ENCODE data around the gene TIGD2. TPM values are rescaled to one million over a fixed set of nuclear protein-coding genes. Genes with fewer than 3 reads are reported as not detected.
"Not testable (repeated sequence)": the region's sequence is repeated elsewhere in the genome, so short reads cannot be mapped to it uniquely, and the experiment has no call there.

Gene TIGD2
- polyA plus RNA-seq, 4 donors, result 11.2 to 13.1 (median 11.8) TPM

- DNase-seq (ENCODE audit: low read depth in 4 of 4, low spot score in 3 of 4), result no peak
Measured at GRCh38 chr4:89117115-89117514, 5.8 kb downstream of the TIGD2 start.

- no peak for DNase-seq (ENCODE audit: low read depth in 4 of 4, low spot score in 3 of 4)
Measured at GRCh38 chr4:89119166-89119565, 7.8 kb downstream of the TIGD2 start.

GRCh38 chr4:89119836-89120235, 8.5 kb downstream of the TIGD2 start:
- DNase-seq (ENCODE audit: low read depth in 4 of 4, low spot score in 3 of 4), result no peak

GRCh38 chr4:89121387-89122068, 10.2 kb downstream of the TIGD2 start:
- DNase-seq (ENCODE audit: low read depth in 4 of 4, low spot score in 3 of 4), result no peak

GRCh38 chr4:89123451-89123851, 12.1 kb downstream of the TIGD2 start:
- no peak for DNase-seq (ENCODE audit: low read depth in 4 of 4, low spot score in 3 of 4)

GRCh38 chr4:89125901-89126782, 14.8 kb downstream of the TIGD2 start:
- DNase-seq (ENCODE audit: low read depth in 4 of 4, low spot score in 3 of 4), result no peak

- no peak for DNase-seq (ENCODE audit: low read depth in 4 of 4, low spot score in 3 of 4)
Measured at GRCh38 chr4:89129080-89129640, 17.8 kb downstream of the TIGD2 start.

GRCh38 chr4:89134775-89135319, 23.5 kb downstream of the TIGD2 start:
- DNase-seq (ENCODE audit: low read depth in 4 of 4, low spot score in 3 of 4), result no peak

GRCh38 chr4:89136525-89136924, 25.2 kb downstream of the TIGD2 start:
- no peak for DNase-seq (ENCODE audit: low read depth in 4 of 4, low spot score in 3 of 4)

GRCh38 chr4:89137231-89137630, 25.9 kb downstream of the TIGD2 start:
- DNase-seq (ENCODE audit: low read depth in 4 of 4, low spot score in 3 of 4), result no peak

GRCh38 chr4:89137695-89138094, 26.4 kb downstream of the TIGD2 start:
- DNase-seq (ENCODE audit: low read depth in 4 of 4, low spot score in 3 of 4), result no peak

GRCh38 chr4:89140168-89140759, 28.9 kb downstream of the TIGD2 start:
- DNase-seq (ENCODE audit: low read depth in 4 of 4, low spot score in 3 of 4), result no peak

- no peak for DNase-seq (ENCODE audit: low read depth in 4 of 4, low spot score in 3 of 4)
Measured at GRCh38 chr4:89142691-89143669, 31.6 kb downstream of the TIGD2 start.

GRCh38 chr4:89144652-89145051, 33.3 kb downstream of the TIGD2 start:
- DNase-seq (ENCODE audit: low read depth in 4 of 4, low spot score in 3 of 4), result not testable (repeated sequence)

- no peak for DNase-seq (ENCODE audit: low read depth in 4 of 4, low spot score in 3 of 4)
Measured at GRCh38 chr4:89146196-89146595, 34.9 kb downstream of the TIGD2 start.

- no peak for DNase-seq (ENCODE audit: low read depth in 4 of 4, low spot score in 3 of 4)
Measured at GRCh38 chr4:89152972-89153371, 41.6 kb downstream of the TIGD2 start.

- DNase-seq (ENCODE audit: low read depth in 4 of 4, low spot score in 3 of 4), result no peak
Measured at GRCh38 chr4:89156174-89156914, 45.0 kb downstream of the TIGD2 start.

- DNase-seq (ENCODE audit: low read depth in 4 of 4, low spot score in 3 of 4), result no peak
Measured at GRCh38 chr4:89157488-89158024, 46.2 kb downstream of the TIGD2 start.
